Kidney tubule cell (primary cell): ENCODE data around the gene SRBD1.

Source experiments
- DNase-seq: peaks from one replicate; pipeline ENCODE4 v3.0.0-alpha.2; 2018; ENCODE audit warnings: low spot score

The SRBD1 gene, protein sequence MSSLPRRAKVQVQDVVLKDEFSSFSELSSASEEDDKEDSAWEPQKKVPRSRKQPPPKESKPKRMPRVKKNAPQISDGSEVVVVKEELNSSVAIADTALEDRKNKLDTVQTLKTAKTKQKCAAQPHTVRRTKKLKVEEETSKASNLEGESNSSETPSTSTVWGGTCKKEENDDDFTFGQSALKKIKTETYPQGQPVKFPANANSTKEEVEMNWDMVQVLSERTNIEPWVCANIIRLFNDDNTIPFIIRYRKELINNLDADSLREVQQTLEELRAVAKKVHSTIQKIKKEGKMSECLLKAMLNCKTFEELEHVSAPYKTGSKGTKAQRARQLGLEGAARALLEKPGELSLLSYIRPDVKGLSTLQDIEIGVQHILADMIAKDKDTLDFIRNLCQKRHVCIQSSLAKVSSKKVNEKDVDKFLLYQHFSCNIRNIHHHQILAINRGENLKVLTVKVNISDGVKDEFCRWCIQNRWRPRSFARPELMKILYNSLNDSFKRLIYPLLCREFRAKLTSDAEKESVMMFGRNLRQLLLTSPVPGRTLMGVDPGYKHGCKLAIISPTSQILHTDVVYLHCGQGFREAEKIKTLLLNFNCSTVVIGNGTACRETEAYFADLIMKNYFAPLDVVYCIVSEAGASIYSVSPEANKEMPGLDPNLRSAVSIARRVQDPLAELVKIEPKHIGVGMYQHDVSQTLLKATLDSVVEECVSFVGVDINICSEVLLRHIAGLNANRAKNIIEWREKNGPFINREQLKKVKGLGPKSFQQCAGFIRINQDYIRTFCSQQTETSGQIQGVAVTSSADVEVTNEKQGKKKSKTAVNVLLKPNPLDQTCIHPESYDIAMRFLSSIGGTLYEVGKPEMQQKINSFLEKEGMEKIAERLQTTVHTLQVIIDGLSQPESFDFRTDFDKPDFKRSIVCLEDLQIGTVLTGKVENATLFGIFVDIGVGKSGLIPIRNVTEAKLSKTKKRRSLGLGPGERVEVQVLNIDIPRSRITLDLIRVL

DNA sequence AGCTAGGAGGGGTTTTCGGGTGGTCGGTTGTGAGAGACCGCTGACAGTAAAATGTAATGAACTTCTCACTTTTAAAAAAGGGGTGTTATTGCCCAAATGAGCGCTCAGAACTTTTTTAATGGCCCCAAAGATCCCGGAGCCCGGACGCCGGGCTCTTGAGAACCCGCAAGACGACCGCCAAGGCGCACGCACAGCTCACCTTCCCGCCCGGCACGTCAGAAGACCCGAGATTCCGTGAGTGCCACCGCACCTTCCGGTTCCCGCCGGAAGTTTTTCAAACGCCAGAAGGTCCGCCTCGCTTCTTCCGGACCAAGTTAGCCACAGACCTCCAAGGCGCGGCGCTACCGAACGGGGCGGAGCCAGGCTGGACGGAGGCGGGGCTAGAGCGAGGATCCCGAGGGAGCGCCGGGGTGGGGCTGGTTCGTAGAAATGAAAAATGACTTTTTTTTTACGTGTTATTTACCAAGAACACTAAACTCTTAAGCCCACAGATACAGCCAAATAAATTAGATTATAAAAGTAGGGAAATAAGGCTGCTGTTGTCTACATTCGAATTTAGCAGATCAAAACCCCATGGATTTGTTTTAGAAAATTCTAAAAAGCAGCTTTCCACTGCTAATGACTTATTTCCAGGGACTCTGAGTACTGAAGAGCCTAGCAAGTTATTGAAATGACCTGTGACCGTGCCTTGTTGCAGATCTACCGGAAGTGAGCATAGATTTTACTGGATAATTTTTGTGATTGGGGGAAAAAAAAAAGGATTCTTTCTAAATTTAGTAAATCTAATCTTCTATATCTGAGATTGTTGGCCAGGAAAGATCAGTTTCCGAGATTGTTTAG lies at the start of gene SRBD1:
SRBD1 (minus strand) TSS at position 248 of the 840 bp plus-strand sequence. CDS start 5,826 bp downstream, outside the sequence.
- peak; percentile 96 for DNase-seq

DNA sequence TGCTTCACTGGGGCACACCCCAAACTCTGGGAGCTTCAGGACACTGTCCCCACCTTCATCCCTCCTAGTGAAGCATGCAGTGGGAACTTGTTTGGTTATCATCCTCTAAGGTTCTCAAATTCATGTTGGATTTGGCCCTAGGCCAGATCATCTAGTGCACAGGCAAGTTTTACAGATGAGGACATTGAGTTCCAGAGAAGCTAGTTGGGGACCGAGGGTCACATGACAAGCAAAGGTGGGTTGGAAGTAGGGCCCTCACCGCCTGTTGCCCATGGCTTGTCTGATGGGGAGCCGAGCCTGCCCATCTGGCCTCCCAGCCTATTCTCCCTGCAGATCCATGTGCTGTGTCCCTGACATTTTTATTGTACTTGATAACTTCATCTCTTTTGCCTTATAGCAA lies 43.2 kb upstream of the SRBD1 start:
- no peak for DNase-seq

DNA sequence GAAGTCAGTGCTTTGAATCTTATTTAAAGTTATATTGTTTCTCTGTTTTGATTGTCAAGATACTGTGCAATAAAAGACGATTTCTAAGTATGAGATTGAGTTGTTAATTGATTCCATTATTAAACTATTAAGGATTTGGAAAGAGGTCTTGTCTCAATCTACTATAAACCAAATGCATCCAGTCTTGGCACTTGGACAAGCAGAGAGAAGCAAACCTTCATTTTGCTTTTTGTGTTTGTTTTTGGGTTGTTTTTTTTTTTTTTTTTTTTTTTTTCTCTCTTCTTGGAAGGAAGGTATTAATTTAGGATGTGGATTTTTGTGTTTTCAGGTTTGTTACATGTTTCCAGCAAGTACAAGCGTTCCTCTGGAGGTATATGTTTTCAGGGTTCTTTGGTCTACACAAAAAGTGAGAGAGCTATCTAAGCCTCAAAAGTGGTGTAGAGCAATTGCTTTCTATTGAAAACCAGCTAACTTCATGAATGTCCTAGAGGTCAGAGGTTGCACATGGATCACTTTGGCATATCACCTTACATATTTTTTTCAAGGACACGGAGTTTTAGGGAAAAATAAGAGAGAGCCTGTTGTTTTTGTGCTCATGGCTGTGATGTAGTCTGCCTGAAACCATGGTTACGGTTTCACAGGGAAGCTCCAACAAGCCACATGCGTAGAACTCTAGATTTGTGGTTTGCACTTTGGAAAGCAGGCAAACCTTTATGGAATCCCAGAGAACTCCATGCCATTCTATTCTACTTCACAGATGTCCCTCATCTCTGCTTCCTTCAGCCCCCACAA lies 42.3 kb upstream of the SRBD1 start:
- no peak for DNase-seq

DNA sequence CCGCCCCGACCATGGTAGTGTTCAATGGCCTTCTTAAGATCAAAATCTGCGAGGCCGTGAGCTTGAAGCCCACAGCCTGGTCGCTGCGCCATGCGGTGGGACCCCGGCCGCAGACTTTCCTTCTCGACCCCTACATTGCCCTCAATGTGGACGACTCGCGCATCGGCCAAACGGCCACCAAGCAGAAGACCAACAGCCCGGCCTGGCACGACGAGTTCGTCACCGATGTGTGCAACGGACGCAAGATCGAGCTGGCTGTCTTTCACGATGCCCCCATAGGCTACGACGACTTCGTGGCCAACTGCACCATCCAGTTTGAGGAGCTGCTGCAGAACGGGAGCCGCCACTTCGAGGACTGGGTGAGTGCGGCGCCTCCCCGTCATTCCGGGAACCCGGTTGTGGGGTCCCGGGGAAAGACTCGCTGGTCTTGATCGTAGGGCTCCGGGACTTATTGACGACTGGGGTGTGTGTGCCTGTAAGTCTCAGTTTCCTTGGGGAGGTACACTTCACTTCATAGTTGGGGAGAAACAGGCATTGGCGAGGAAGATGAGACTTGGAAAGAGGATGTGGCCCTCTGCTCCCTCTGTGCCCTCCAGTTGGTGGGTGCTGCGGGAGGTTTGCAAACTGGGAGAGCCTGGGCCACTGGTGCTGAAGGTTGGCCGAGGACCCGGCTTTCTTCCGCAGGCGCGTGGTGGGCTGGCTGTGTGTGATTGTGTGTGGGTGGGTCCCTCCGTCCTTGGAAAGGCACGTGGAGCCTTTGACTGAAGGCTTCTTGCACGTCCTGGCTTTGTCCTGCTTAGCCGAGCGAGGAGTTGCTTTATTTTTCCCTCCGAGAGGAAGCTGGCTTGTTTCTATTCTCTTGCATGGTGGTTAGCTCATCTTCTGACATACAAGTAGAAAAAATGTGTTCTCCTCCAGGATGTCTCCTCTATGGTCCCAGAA lies 41.3 kb upstream of the SRBD1 start:
- DNase-seq: peak; percentile 58

DNA sequence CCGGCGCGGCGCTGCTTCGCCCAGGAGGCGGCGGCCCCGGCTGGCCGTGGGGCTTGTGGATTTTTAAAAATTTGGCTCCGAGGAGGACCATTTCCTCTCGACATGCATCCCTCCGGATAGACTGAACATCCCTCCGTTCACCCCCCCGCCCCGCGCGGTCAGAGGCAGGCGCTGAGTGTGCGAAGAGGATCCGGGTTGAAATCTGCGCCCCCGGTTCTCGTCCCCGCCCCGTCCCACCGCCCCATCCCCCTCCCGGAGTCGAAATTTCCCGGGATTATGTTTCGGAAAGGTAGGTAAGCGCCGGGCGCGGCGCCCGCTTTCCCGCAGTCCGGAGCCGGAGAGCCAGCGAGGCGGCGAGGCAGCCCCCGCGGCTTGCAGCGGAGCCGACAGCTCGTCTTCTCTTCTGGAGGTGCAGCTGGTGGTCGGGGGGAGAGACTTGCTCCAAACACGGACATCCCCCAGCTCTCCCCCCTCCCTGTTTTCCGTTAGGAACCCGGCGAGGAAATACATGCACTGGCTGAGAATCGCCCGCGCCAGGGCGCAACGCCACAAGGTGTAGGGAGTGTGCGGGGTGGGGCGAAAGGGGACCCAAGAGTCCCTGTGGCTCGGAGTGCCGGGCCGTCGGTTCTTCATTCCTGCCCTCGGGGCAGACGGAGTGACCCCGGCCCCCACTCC lies 40.5 kb upstream of the SRBD1 start, which contains the start of gene PRKCE:
PRKCE (plus strand) TSS at position 261 of the 675 bp plus-strand sequence.
- peak; percentile 31 for DNase-seq

DNA sequence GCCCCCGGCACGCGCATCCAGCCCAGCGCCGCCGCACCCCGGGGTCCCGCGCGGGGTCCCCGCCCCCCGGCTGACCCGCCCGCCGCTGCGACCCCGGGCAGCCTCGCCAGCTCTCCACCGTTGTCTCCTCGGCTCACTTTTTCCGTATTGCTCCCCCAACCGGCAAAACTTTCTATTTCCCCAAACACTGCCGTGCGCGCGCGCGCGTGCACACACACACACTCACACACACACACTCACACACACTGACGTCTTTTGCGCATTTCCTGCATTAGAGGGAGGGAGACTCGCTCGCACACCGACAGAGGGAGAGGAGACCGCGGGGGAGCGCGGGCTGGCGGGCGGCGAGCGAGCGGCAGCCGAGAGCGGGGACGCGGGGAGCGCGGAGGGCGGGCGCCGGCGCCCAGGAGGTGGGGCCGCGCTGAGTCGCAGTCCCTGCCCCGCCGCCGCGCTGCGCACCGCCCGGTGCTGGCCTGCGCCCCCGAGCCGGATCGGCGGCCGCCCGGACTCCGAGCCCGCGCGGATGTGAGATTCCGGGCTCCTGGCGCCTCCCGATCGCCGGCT lies 39.9 kb upstream of the SRBD1 start:
- DNase-seq: peak; percentile 96

DNA sequence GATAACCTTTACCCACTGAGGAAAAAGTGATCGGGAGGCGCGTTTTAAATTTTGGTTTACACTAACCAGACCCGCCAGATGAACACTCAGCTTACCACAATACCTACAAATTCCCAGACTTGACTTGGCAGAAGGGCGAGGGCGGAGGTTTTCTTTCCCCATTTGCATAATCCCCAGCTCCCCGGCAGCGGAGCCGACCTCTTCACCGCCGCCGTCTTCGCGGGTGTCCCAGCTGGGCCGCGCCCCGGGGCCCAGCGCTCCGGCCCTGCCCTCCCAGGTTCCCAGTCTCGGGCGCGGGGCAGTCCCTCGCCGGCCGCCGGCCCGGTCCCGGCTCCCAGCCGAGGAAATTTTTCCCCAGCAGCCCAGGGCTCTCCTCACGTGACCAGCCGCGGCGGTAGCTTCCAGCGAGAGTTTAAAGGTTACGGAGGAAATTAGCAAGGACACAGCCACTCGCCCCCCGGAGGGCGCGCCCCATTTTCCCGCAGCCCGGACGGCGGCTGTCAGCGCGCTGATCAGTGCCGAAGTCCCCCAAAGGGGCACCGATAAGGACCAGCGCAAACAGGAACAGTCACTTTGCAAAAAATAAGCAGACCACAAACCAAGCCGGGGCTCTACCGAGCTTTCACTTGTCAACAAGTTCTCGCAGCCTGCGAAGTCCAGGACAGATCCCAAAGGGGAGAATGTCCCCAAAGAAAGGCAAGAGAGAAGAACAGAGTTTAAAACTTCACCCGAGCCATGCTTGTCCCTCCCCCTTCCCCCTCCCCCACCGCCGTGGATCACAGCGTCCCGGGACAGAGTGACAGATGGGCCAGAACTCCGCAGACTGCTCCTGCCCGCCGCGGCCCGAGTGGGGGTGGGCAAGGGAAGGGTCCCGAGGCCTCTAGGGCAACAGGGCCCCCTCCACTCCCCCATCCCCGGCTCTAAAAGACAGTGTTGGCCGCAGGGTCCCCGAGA lies 39.1 kb upstream of the SRBD1 start:
- DNase-seq: peak; percentile 63

DNA sequence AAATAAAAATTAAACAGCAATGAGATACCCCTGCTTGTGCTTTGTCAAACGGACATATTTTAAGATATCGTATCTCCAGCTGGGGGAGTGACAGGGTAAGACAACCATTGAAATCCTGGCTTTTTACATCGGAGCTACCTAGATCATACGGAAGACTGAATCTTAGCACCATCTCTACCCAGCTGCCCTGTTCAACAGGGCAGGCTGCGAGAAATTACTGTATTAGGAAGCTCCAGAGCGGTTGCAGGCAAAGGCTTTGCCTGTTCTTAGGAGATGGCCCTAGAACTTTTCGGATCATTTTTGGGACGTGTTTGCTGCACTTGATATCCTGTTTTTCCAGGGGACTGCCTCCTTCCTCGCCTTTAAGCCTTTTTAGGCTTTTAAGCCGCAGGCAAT lies 38.4 kb upstream of the SRBD1 start:
- peak; percentile 2 for DNase-seq

DNA sequence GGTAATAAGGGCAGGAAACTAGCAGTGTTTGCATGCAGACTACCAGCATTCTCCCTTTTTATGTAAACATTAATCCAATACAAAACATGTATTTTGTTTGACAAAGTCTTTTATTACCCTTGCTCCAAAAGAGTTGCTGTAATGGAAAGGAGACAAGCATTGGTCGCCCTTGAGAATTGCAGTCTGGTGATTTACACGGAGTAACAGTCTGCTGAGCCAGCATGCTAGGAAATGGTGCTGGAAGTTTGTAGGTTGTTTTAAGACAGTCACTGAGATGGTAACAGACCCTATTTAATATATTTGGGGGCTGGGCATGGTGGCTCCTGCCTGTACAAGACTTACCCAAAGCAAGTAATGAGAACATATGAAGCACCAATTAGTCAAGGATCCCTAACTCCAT lies 37.6 kb upstream of the SRBD1 start:
- no peak for DNase-seq

DNA sequence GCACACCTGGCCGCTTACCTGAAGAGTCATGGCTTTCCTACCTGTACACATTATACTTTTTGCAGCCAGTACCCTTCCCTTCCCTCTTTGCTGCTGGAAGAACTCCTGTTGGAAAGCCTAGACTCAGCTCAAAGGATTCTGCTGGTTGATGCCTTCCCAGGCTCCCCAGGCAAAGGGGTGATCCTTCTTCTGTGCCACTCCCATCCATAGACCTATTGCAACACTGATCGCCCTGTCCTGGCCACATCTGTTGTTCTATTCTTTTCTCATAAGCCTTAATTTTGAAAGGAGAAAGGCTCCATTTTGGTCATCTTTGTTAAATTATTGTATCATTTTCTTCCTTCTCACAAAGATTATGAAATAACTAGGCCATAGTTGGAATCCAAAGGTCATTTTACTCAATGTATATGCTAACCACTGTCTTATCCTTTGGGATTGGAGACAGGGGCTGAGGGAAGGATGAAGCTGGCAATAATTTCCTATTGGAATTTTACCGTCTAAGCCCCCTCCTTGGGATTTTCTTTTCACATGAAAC lies 37.0 kb upstream of the SRBD1 start:
- no peak for DNase-seq

DNA sequence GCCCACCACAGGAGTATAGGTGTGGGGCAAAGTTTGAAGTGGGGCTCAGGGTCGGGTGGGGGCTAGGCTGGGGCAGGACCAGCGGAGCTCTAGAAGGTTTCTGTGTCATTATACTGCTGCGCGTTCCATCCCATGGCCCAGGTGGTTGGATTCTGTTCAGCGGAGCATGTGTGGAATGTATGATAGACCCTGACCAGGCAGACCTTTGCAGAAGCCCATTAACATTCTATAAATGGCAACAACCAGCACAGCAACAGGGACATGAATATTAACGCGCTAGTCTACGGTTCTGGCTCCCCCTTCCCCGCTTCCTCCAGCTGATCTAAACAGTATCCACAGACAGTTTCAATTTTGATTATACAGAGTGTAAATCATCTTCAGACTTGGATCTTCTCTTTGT lies 36.3 kb upstream of the SRBD1 start:
- DNase-seq: peak; percentile 79

DNA sequence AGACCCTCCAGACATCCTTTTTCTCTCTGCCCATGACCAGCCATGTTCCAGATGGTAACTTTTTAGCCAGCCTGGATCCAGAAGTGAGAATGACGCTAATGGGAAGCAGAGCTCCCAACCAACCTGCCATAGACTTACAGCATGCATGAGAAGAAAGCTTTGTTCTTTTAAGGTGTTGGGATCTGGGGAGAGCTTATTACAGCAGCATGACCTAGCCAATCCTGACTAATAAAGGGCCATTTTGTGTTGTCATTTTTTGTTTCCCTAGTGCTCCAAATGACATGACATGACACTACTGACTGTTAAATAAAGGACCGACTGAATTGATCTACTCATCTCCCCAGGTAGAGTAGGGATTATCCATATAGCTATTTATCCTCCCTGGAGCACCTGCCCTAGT lies 35.2 kb upstream of the SRBD1 start:
- DNase-seq: no peak

DNA sequence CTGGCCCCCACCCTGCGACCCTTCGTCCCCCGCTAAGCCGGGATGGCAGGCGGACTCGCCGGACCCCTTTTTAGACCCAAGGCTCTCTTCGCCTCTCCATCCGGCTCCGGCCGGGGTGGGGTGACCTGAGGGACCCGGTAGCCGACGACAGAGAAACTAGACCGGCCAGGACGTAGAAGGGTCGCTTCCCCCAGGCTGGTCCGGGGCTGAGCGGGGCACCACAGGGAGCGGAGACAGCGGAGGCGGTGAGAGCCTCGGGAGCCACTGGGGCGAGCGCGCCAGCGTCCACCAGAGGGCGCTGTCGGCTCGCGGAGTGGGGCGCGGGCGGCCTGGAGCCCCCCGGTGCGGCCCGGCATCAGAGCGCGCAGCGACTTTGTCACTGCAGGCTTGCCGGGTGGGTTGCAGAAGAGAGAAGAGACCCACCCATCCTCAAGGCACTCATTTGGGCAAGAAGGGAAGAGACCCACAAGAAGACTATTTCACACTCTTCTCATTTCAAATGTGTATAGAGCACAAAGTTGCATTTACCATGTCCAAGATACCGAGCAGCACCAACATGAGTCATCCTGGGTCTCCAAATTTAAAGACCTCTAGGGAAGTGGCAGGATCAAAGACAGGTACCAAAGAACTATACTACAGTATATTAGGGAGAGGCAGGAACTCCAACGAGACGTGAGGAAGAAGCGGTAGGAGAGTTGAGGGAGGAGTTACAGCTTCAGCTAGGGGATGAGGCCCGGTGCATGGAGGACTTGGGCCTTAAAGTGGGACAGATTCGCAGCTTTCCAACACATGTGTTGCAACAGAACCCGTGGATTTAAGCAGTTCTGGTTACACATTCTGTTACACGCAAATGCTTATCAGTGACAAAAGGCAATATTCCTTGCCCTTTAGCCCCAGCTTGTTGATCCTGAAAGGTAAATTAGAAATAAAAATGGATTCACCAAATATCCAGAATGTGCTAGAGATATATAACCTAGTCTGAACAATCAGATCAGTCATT lies 32.8 kb upstream of the SRBD1 start:
- DNase-seq: peak; percentile 62

DNA sequence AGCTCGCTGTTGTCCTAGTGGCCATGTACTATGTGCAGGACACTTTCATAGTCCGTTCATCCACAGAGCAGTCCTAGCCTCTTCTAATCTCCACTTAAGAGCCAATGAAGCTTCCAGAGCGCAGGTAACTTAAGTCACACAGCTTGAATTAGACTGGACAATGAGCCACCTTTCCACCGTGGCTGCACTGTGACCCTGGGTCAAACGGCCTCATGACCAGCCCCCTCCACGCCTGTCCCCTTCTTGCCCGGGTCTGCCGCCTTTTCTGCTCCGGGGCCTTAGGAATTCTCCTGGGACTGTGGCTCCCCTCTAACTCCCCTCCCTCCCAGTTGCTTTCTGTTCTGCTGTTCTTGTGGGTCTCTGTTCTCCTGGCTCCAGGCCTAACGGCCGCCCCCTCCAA lies 32.0 kb upstream of the SRBD1 start:
- DNase-seq: peak; percentile 7

DNA sequence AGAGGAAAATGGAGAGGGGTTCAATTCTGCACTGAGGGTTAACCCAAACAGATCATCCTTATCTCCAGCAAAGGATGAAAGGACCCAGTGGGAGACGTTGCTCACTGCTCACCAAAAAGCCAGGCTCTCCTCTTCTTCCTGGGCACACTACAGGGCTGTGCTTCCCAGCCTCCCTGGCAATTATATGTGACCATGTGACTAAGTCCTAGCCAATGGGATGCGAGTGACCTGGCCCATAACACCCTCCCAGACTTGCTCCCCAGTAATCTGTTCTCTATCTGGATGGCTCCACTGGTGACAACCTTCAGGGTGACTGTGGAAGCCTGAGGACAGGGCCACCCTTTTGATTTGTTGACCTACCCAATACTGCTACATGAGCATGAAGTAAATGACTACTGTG lies 29.5 kb upstream of the SRBD1 start:
- no peak for DNase-seq

DNA sequence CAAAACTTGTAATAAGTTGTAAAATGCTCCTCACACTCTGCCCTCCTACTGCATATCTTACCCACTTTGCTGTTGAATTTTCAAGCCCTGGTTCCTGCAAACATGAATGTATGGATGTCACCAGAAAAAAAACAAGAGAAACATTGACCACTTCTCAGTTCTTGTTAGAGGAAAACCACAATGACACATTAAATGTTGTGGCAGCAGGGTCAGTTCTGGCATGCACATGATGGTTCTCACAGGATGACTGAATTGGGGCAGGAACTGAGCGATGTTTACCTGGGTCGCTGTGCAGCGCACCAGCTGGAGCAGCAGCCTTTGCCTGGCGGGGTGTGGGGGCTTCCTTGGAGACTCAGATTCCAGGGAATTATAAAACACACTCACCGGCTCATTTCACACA lies 26.4 kb upstream of the SRBD1 start:
- peak; percentile 87 for DNase-seq
